Vagina (tissue), 2 donors: ENCODE measurements around the gene ZNF398.

Source experiments
- CTCF ChIP-seq, 3 experiments: fragments of 450-650 bp in 2 of 3; fragments of 200-600 bp in 1 of 3; sonication (generic) in 1 of 3; IDR thresholded peaks; one replicate each; pipeline ENCODE4 v1.5.1; 2017 to 2019; ENCODE audit warnings: antibody characterized with exemption in 3 of 3, mild to moderate bottlenecking in 2 of 3, moderate library complexity in 2 of 3
- POLR2AphosphoS5 ChIP-seq, 2 donors: sonication (generic); formaldehyde crosslinking; IDR thresholded peaks; one replicate each; pipeline ENCODE4 v1.9.0; 2017; ENCODE audit warnings: antibody characterized with exemption in 2 of 2, mild to moderate bottlenecking in 2 of 2, low read depth in 1 of 2; ENCODE audit not compliant: insufficient read depth in 1 of 2

DNA sequence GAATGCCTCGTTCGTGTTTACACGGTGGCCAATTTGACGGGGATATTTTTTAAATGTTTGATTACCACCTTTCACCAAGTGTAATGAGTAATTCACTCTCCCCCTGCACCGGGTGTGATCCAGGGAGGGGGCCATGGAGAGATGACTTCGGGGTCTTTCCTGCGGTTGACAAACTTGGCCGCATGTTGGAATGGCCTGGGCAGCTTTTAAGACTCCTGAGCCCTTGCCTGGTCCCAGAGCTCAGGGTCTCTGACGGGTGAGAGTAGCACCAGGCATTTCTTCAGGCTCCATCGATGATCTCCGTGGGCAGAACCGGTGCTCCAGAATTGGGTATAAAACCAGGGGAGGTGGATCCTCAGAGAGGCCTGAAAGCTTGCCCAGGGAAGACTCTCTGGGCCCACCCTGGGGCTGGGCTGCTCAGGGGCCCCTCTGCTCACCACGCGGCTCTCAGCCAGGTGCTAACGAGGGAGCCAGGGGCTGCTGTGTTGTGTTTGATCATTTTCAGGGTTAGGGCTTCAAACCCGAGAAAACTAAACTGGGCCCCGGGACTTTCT is 49.0 kb downstream of the ZNF398 start:
- TF ChIP-seq POLR2AphosphoS5 (IDR thresholded peaks at IDR 0.05; ENCODE audit: insufficient read depth in 1 of 2, low read depth in 1 of 2) = no peak
- TF ChIP-seq CTCF (IDR thresholded peaks at IDR 0.05) = no peak
